Right lobe of liver (tissue), 6 donors: ENCODE data around the gene ZNF512B. TPM values are rescaled to one million over a fixed set of nuclear protein-coding genes. Genes with fewer than 3 reads are reported as not detected.

Source experiments
- ATAC-seq, 4 donors: fragments of 200-7000 bp; cut with Tn5 transposase; one replicate each; pipeline ENCODE4 v1.9.1; 2020; ENCODE audit warnings: mild to moderate bottlenecking in 4 of 4, moderate library complexity in 4 of 4
- DNase-seq, 3 donors: peaks; one replicate each; pipeline ENCODE4 v3.0.0-alpha.2; 2020
- H3K27ac ChIP-seq, 3 donors: fragments of 200-600 bp; one replicate each; pipeline ENCODE4 v1.8.0; 2022
- H3K27me3 ChIP-seq, 2 donors: fragments of 200-600 bp; one replicate each; pipeline ENCODE4 v1.8.0; 2022
- H3K36me3 ChIP-seq, 4 donors: fragments of 200-600 bp; sonication (generic) in 1 of 4; one replicate each; pipeline versions ENCODE4 v1.5.1 to v1.8.0; 2017 to 2022; ENCODE audit warnings: control low read depth in 1 of 4
- H3K4me1 ChIP-seq, 4 donors: fragments of 200-600 bp; sonication (generic) in 1 of 4; one replicate each; pipeline versions ENCODE4 v1.5.1 to v1.8.0; 2017 to 2022; ENCODE audit warnings: control low read depth in 1 of 4
- H3K4me3 ChIP-seq, 3 donors: fragments of 200-600 bp; one replicate each; pipeline ENCODE4 v1.8.0; 2022
- H3K9me3 ChIP-seq, 4 donors: fragments of 200-600 bp; sonication (generic) in 1 of 4; one replicate each; pipeline versions ENCODE4 v1.5.1 to v1.8.0; 2017 to 2022; ENCODE audit warnings: control low read depth in 1 of 4
- POLR2A ChIP-seq: fragments of 450-650 bp; IDR thresholded peaks from one replicate; pipeline ENCODE4 v1.6.1; 2017; ENCODE audit warnings: antibody characterized with exemption, mild to moderate bottlenecking
- WGBS: methylation state at CpG from one replicate; pipeline ENCODE4 v1.1.6; 2018; ENCODE audit warnings: low coverage, low lambda C conversion rate; ENCODE audit not compliant: insufficient coverage; ENCODE audit errors: missing lambda C conversion rate; 5-methylcytosine and 5-hydroxymethylcytosine counted together
- intact Hi-C, 2 donors: fragments of 100-400 bp; cut with DNase I; formaldehyde crosslinking; loops; one replicate each; pipeline versions ENCODE4 v1.11.2 to v1.14.1; 2022
- total RNA-seq, 6 experiments: library from RNA; depleted of rRNA in 2 of 6; stranded (reverse); fragments of >200 nt in 2 of 6; fragmentation: NEBNext Ultra II Directional in 3 of 6; extraction: Animal tissue kit (Norgen Biotek cat#: 25700) in 3 of 6; gene quantifications; one replicate each; pipeline versions ENCODE4 v1.1.0 to v1.2.4, GENCODE V29; 2016 to 2023
- TF ChIP-seq, protein P1 (sequence below), 4 donors: fragments of 200-600 bp in 3 of 4; fragments of 450-650 bp in 1 of 4; IDR thresholded peaks; one replicate each; pipeline versions ENCODE4 v1.5.1 to v1.8.0; 2016 to 2022; ENCODE audit warnings: antibody characterized with exemption in 4 of 4, mild to moderate bottlenecking in 2 of 4
- donor health status: DM: no; HTN: yes; CAD: no.
- donor health status: DM: no; HTN: no; CAD: no.
- donor health status: DM: no; HTN: no; CAD: no.
- donor health status: DM: no; HTN: yes; CAD: no.
- donor health status: DM: no; HTN: yes; CAD: no.

The ZNF512B gene
- total RNA-seq, 6 experiments from 2014 or later = 10.8 to 16.8 (median 14.0) TPM

GRCh38 chr20:63950701-63951397 is 18.9 kb downstream of the ZNF512B start:
- no peak for TF ChIP-seq POLR2A
- TF ChIP-seq, protein P1, sequence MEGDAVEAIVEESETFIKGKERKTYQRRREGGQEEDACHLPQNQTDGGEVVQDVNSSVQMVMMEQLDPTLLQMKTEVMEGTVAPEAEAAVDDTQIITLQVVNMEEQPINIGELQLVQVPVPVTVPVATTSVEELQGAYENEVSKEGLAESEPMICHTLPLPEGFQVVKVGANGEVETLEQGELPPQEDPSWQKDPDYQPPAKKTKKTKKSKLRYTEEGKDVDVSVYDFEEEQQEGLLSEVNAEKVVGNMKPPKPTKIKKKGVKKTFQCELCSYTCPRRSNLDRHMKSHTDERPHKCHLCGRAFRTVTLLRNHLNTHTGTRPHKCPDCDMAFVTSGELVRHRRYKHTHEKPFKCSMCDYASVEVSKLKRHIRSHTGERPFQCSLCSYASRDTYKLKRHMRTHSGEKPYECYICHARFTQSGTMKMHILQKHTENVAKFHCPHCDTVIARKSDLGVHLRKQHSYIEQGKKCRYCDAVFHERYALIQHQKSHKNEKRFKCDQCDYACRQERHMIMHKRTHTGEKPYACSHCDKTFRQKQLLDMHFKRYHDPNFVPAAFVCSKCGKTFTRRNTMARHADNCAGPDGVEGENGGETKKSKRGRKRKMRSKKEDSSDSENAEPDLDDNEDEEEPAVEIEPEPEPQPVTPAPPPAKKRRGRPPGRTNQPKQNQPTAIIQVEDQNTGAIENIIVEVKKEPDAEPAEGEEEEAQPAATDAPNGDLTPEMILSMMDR (IDR thresholded peaks at IDR 0.05) = no peak
- 60% methylated on average over 1 of the region's 20 CpGs for WGBS
- Histone ChIP-seq H3K27me3 (no peaks in the 10 kb centered on the region), H3K4me1 (peaks cover 0 to 69% (median 26%) of the 10 kb centered on the region in 4 donors), H3K4me3 (no peak overlapping the region), H3K36me3 (peaks cover 0 to 4% (median 0%) of the 10 kb centered on the region in 4 donors), H3K9me3 (no peaks in the 10 kb centered on the region), H3K27ac (peak overlapping the region in 2 of 3 donors; percentile 26 to 96)
- intact Hi-C loops = no loop called here
- no peak for ATAC-seq
- no peak for DNase-seq

- TF ChIP-seq, protein P1 (IDR thresholded peaks at IDR 0.05) = no peak
- Histone ChIP-seq H3K4me1 (peaks cover 0 to 51% (median 18%) of the 10 kb centered on the region in 4 donors), H3K9me3 (no peaks in the 10 kb centered on the region), H3K27ac (no peak overlapping the region), H3K27me3 (no peaks in the 10 kb centered on the region), H3K4me3 (no peak overlapping the region), H3K36me3 (peaks cover 0 to 29% (median 14%) of the 10 kb centered on the region in 4 donors)
- intact Hi-C loops = no loop called here
- no peak for ATAC-seq
- WGBS = 47% methylated on average over 16 of the region's 27 CpGs
- no peak for DNase-seq
Measured at GRCh38 chr20:63947638-63948456, 21.9 kb downstream of the ZNF512B start.

- Histone ChIP-seq H3K27ac (no peak overlapping the region), H3K4me3 (no peak overlapping the region), H3K9me3 (no peaks in the 10 kb centered on the region), H3K27me3 (no peaks in the 10 kb centered on the region), H3K4me1 (peaks cover 0 to 45% (median 15%) of the 10 kb centered on the region in 4 donors), H3K36me3 (peaks cover 0 to 29% (median 14%) of the 10 kb centered on the region in 4 donors)
- DNase-seq = peak in 1 of 3 donors; percentile 45
- WGBS = 46% methylated on average over 2 of the region's 15 CpGs
- no peak for ATAC-seq
- TF ChIP-seq POLR2A = no peak
- TF ChIP-seq, protein P1 (IDR thresholded peaks at IDR 0.05) = no peak
- intact Hi-C loops = no loop called here
Measured at GRCh38 chr20:63946986-63947637, 22.6 kb downstream of the ZNF512B start.

DNA sequence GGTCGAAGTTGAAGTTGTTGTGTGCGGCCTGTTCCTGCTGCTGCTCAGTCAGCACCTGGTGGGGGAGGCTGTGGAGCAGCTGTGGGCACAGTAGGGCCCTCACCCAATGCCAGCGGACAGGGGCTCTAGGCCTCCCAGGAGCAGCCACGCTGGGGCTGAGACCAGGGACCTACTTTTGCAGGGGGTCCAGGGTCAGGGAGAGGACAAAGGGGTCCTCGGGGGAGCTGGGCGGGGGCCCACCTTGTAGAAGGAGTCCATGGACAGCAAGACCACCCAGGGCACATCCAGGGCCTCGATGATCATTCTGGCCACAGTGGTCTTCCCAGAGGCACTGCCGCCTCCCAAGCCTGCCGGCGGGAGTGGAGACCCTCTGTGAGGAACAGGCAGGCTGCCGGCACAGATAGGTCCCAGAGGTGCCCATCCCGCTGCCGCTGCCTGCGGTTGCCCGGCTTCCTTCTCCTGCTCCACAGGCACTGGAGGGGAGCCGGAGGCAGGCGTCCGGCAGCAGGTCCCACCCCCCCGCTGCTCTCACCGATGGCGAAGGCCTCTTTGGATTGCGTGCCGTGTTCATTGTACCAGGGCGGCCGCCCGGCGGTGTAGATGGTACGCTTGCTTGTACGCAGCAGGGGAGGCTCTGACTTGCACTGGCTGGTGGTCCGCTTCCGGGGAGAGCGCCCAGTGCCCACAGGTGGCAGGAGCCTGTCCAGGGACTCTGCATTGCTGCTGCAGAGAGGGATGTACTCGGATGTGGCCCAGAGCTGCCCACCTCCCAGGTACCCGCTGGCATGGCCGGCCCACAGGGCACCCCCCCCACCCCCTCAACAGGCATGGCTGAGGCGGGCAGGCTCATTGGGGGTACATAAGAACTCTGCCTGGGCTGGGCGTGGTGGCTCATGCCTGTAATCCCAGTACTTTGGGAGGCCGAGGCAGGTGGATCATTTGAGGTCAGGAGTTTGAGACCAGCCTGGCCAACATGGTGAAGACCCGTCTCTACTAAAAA is 23.5 kb downstream of the ZNF512B start:
- intact Hi-C loops = no loop called here
- peaks cover 0 to 30% (median 14%) of the 10 kb centered on the region in 4 donors for H3K36me3 ChIP-seq
- 82% methylated on average over 4 of the region's 39 CpGs for WGBS
- no peak overlapping the region for H3K27ac ChIP-seq
- H3K27me3 ChIP-seq = no peaks in the 10 kb centered on the region
- ATAC-seq (no peak), DNase-seq (peak; percentile 24 to 56 (median 52))
- H3K4me1 ChIP-seq = peaks cover 0 to 38% (median 11%) of the 10 kb centered on the region in 4 donors
- no peaks in the 10 kb centered on the region for H3K9me3 ChIP-seq
- no peak for TF ChIP-seq POLR2A
- TF ChIP-seq, protein P1 (IDR thresholded peaks at IDR 0.05) = no peak
- no peak overlapping the region for H3K4me3 ChIP-seq
